HepG2 (cell line): Measurements from ENCODE around the gene ACOX3.

Experiments used
- HIVEP1 ChIP-seq: sonication (generic); formaldehyde crosslinking; IDR thresholded peaks from 2 replicates; pipeline ENCODE4 v1.4.0; 2020; ENCODE audit warnings: mild to moderate bottlenecking, missing genetic modification reagents
- JUN ChIP-seq: sonication (generic); formaldehyde crosslinking; IDR thresholded peaks from 2 replicates; pipeline ENCODE4 v1.4.0; 2020; ENCODE audit warnings: mild to moderate bottlenecking, missing genetic modification reagents
- PRDM10 ChIP-seq: sonication (generic); formaldehyde crosslinking; IDR thresholded peaks from 2 replicates; pipeline ENCODE4 v1.4.0; 2020; ENCODE audit warnings: low read depth, missing genetic modification reagents
- SNAPC5 ChIP-seq: sonication (generic); formaldehyde crosslinking; IDR thresholded peaks from 2 replicates; pipeline ENCODE4 v1.8.1; 2023; ENCODE audit warnings: mild to moderate bottlenecking, missing genetic modification reagents, borderline replicate concordance
- TCF7L2 ChIP-seq: IDR thresholded peaks from 2 replicates; pipeline ENCODE4 v1.6.1; 2011; ENCODE audit warnings: mild to moderate bottlenecking, low read depth, low read length, moderate library complexity
- ZSCAN20 ChIP-seq: sonication (generic); formaldehyde crosslinking; IDR thresholded peaks from 2 replicates; pipeline ENCODE4 v1.4.0; 2020; ENCODE audit warnings: missing genetic modification reagents, mild to moderate bottlenecking, borderline replicate concordance
- TF ChIP-seq, protein P1 (sequence below): sonication (generic); formaldehyde crosslinking; IDR thresholded peaks from 2 replicates; pipeline ENCODE4 v1.4.0; 2020; ENCODE audit warnings: mild to moderate bottlenecking, missing genetic modification reagents
- TF ChIP-seq, protein P2 (sequence below): sonication (generic); formaldehyde crosslinking; IDR thresholded peaks from 2 replicates; pipeline ENCODE4 v1.5.1; 2020; ENCODE audit warnings: mild to moderate bottlenecking, missing genetic modification reagents, moderate library complexity

- TF ChIP-seq SNAPC5 (CRISPR knock-in tag) = no peak
- no peak for TF ChIP-seq TCF7L2
- TF ChIP-seq, protein P1, sequence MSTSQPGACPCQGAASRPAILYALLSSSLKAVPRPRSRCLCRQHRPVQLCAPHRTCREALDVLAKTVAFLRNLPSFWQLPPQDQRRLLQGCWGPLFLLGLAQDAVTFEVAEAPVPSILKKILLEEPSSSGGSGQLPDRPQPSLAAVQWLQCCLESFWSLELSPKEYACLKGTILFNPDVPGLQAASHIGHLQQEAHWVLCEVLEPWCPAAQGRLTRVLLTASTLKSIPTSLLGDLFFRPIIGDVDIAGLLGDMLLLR (CRISPR knock-in tag) = no peak
- TF ChIP-seq JUN (CRISPR knock-in tag) = no peak
- TF ChIP-seq, protein P2, sequence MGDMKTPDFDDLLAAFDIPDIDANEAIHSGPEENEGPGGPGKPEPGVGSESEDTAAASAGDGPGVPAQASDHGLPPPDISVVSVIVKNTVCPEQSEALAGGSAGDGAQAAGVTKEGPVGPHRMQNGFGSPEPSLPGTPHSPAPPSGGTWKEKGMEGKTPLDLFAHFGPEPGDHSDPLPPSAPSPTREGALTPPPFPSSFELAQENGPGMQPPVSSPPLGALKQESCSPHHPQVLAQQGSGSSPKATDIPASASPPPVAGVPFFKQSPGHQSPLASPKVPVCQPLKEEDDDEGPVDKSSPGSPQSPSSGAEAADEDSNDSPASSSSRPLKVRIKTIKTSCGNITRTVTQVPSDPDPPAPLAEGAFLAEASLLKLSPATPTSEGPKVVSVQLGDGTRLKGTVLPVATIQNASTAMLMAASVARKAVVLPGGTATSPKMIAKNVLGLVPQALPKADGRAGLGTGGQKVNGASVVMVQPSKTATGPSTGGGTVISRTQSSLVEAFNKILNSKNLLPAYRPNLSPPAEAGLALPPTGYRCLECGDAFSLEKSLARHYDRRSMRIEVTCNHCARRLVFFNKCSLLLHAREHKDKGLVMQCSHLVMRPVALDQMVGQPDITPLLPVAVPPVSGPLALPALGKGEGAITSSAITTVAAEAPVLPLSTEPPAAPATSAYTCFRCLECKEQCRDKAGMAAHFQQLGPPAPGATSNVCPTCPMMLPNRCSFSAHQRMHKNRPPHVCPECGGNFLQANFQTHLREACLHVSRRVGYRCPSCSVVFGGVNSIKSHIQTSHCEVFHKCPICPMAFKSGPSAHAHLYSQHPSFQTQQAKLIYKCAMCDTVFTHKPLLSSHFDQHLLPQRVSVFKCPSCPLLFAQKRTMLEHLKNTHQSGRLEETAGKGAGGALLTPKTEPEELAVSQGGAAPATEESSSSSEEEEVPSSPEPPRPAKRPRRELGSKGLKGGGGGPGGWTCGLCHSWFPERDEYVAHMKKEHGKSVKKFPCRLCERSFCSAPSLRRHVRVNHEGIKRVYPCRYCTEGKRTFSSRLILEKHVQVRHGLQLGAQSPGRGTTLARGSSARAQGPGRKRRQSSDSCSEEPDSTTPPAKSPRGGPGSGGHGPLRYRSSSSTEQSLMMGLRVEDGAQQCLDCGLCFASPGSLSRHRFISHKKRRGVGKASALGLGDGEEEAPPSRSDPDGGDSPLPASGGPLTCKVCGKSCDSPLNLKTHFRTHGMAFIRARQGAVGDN = no peak
- no peak for TF ChIP-seq HIVEP1 (CRISPR knock-in tag)
- TF ChIP-seq PRDM10 (CRISPR knock-in tag) = no peak
- no peak for TF ChIP-seq ZSCAN20 (CRISPR knock-in tag)
Observed at GRCh38 chr4:8439168-8439567, 1.4 kb downstream of the ACOX3 start.
